ENCODE results near the gene POU6F1.

GRCh38 chr12:51188359-51189051 is 29.4 kb downstream of the POU6F1 start:
- TF ChIP-seq CTCF (IDR thresholded peaks at IDR 0.05; ENCODE audit: low read length), result no peak
- no peak for TF ChIP-seq EZH2 (IDR thresholded peaks at IDR 0.05; ENCODE audit: borderline replicate concordance, low read length)
